Skeletal muscle tissue (tissue), 4 donors: ENCODE results near the gene ELL2. TPM values are rescaled to one million over a fixed set of nuclear protein-coding genes. Genes with fewer than 3 reads are reported as not detected.
"Not testable (repeated sequence)": the region's sequence is repeated elsewhere in the genome, so short reads cannot be mapped to it uniquely, and the experiment has no call there.

ENCODE experiments used
- H3K27ac ChIP-seq: one replicate; pipeline ENCODE4 v1.7.0; 2013; ENCODE audit warnings: mild to moderate bottlenecking, low read depth, low read length, inconsistent platforms
- H3K27me3 ChIP-seq, 3 donors: one replicate each; pipeline ENCODE4 v1.7.0; 2013; ENCODE audit warnings: low read length in 3 of 3; ENCODE audit not compliant: control insufficient read depth in 3 of 3, insufficient read depth in 3 of 3
- H3K36me3 ChIP-seq, 3 donors: one replicate each; pipeline ENCODE4 v1.7.0; 2013; ENCODE audit warnings: low read length in 3 of 3; ENCODE audit not compliant: control insufficient read depth in 3 of 3, insufficient read depth in 3 of 3
- H3K4me1 ChIP-seq, 3 donors: one replicate each; pipeline ENCODE4 v1.7.0; 2013; ENCODE audit warnings: low read length in 3 of 3, mild to moderate bottlenecking in 3 of 3; ENCODE audit not compliant: control insufficient read depth in 3 of 3, insufficient read depth in 3 of 3
- H3K4me3 ChIP-seq, 3 donors: one replicate each; pipeline ENCODE4 v1.7.0; 2013; ENCODE audit warnings: low read length in 3 of 3
- H3K9ac ChIP-seq, 3 donors: one replicate each; pipeline ENCODE4 v1.7.0; 2013; ENCODE audit warnings: low read length in 3 of 3, mild to moderate bottlenecking in 3 of 3, moderate library complexity in 2 of 3, low read depth in 1 of 3
- H3K9me3 ChIP-seq, 3 donors: one replicate each; pipeline ENCODE4 v1.7.0; 2013; ENCODE audit warnings: low read length in 3 of 3; ENCODE audit not compliant: control insufficient read depth in 3 of 3
- total RNA-seq: library from RNA; depleted of rRNA; stranded (reverse); fragments of >200 nt; gene quantifications from one replicate; pipeline ENCODE4 v1.2.3, GENCODE V29; 2014
- donor health status: Osteomylitis.

Gene ELL2
- total RNA-seq, 1 donor from 2014 or later = 5.7 TPM

GRCh38 chr5:95935553-95936100, 26.0 kb downstream of the ELL2 start:
- no peak overlapping the region for H3K27ac ChIP-seq
- no peaks in the 10 kb centered on the region for H3K9me3 ChIP-seq
- no peak overlapping the region for H3K4me3 ChIP-seq
- no peaks in the 10 kb centered on the region for H3K36me3 ChIP-seq
- no peaks in the 10 kb centered on the region for H3K27me3 ChIP-seq
- H3K9ac ChIP-seq = no peak overlapping the region
- peaks cover 0 to 2% (median 0%) of the 10 kb centered on the region in 3 donors for H3K4me1 ChIP-seq

- Histone ChIP-seq H3K36me3 (no peaks in the 10 kb centered on the region), H3K27me3 (no peaks in the 10 kb centered on the region), H3K9ac (no peak overlapping the region), H3K4me3 (no peak overlapping the region), H3K27ac (no peak overlapping the region), H3K4me1 (peaks cover 0 to 7% (median 0%) of the 10 kb centered on the region in 3 donors), H3K9me3 (no peaks in the 10 kb centered on the region)
These were observed 27.3 kb downstream of the ELL2 start for GRCh38 chr5:95934207-95934804.

GRCh38 chr5:95932941-95933340, 28.7 kb downstream of the ELL2 start:
- no peak overlapping the region for H3K4me3 ChIP-seq
- H3K27me3 ChIP-seq = no peaks in the 10 kb centered on the region
- H3K36me3 ChIP-seq = no peaks in the 10 kb centered on the region
- no peaks in the 10 kb centered on the region for H3K9me3 ChIP-seq
- H3K4me1 ChIP-seq = peaks cover 0 to 8% (median 0%) of the 10 kb centered on the region in 3 donors
- H3K9ac ChIP-seq = no peak overlapping the region
- H3K27ac ChIP-seq = no peak overlapping the region

- H3K4me3 ChIP-seq = no peak overlapping the region
- H3K36me3 ChIP-seq = no peaks in the 10 kb centered on the region
- H3K4me1 ChIP-seq = peaks cover 0 to 8% (median 0%) of the 10 kb centered on the region in 3 donors
- H3K27me3 ChIP-seq = no peaks in the 10 kb centered on the region
- H3K27ac ChIP-seq = no peak overlapping the region
- H3K9ac ChIP-seq = no peak overlapping the region
- no peaks in the 10 kb centered on the region for H3K9me3 ChIP-seq
These were observed 30.4 kb downstream of the ELL2 start for GRCh38 chr5:95931079-95931833.

- H3K4me1 ChIP-seq = peaks cover 0 to 8% (median 2%) of the 10 kb centered on the region in 3 donors
- no peaks in the 10 kb centered on the region for H3K9me3 ChIP-seq
These were observed 31.3 kb downstream of the ELL2 start for GRCh38 chr5:95930141-95930930.

GRCh38 chr5:95928724-95929253, 32.9 kb downstream of the ELL2 start:
- H3K4me1 ChIP-seq = peaks cover 0 to 10% (median 10%) of the 10 kb centered on the region in 3 donors
- H3K27ac ChIP-seq = no peak overlapping the region
- no peaks in the 10 kb centered on the region for H3K27me3 ChIP-seq
- no peak overlapping the region for H3K9ac ChIP-seq
- H3K36me3 ChIP-seq = no peaks in the 10 kb centered on the region
- H3K9me3 ChIP-seq = no peaks in the 10 kb centered on the region
- H3K4me3 ChIP-seq = no peak overlapping the region

More at GRCh38 chr5:95930141-95930930, 31.3 kb downstream of the ELL2 start:
- Histone ChIP-seq H3K27me3 (no peaks in the 10 kb centered on the region), H3K9ac (no peak overlapping the region), H3K36me3 (no peaks in the 10 kb centered on the region), H3K4me3 (no peak overlapping the region), H3K27ac (no peak overlapping the region)

- Histone ChIP-seq H3K4me3 (no peak overlapping the region), H3K36me3 (no peaks in the 10 kb centered on the region), H3K9ac (no peak overlapping the region), H3K27me3 (no peaks in the 10 kb centered on the region), H3K4me1 (peaks cover 0 to 10% (median 10%) of the 10 kb centered on the region in 3 donors), H3K27ac (no peak overlapping the region), H3K9me3 (no peaks in the 10 kb centered on the region)
These were observed 33.5 kb downstream of the ELL2 start for GRCh38 chr5:95927927-95928723.

- H3K9me3 ChIP-seq, H3K4me3 ChIP-seq, H3K27me3 ChIP-seq, H3K9ac ChIP-seq, H3K27ac ChIP-seq, H3K36me3 ChIP-seq: not testable (repeated sequence)
- H3K4me1 ChIP-seq = peaks cover 0 to 10% (median 10%) of the 10 kb centered on the region in 3 donors
These were observed 34.4 kb downstream of the ELL2 start for GRCh38 chr5:95927300-95927699.

GRCh38 chr5:95925939-95926338, 35.7 kb downstream of the ELL2 start:
- Histone ChIP-seq H3K27ac (no peak overlapping the region), H3K4me3 (no peak overlapping the region), H3K9me3 (no peaks in the 10 kb centered on the region), H3K9ac (no peak overlapping the region), H3K36me3 (no peaks in the 10 kb centered on the region), H3K4me1 (peaks cover 0 to 10% (median 10%) of the 10 kb centered on the region in 3 donors), H3K27me3 (no peaks in the 10 kb centered on the region)
